HG02981 (cell line): Measurements from ENCODE around the gene DGCR8.

Source experiments
- ATAC-seq: cut with Tn5 transposase; IDR thresholded peaks from one replicate; pipeline ENCODE4 v1.9.1; 2021; ENCODE audit warnings: mild to moderate bottlenecking, moderate library complexity; ENCODE audit not compliant: unreplicated experiment

The DGCR8 gene

DNA sequence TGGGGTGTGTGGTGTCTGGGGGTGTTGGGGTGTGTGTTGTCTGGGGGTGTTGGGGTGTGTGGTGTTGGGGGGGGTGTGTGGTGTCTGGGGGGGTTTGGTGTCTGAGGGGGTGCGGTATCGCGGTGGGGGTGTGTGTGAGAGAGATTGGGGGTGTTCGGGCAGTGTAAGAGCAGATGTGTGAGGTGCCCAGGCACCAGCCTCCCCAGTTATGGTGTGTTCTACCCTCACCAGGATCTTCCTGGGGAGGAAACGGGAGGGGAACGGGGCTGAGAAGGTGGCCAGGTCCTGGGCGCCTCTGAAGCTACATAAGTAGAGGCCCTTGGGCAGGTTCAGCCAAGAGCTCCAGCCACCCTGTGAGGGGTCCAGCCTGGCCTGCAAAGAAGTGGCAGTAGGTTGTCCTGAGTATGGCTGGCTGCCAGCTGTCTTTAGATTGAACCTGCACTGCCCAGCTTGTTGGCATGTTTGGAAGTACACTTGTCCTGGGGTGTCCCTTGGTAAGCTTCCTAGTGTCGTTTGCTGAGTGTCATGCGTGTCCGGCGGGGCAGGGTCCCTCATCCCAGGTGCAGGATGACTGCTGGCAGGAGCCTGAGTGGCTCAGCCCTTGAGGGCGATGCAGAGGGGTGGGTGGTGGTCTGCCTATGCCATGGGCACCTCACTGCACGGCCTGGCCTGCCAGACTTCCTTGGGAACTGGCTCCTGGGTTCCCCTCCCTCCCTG, 43.5 kb downstream of the DGCR8 start:
- ATAC-seq = no peak

DNA sequence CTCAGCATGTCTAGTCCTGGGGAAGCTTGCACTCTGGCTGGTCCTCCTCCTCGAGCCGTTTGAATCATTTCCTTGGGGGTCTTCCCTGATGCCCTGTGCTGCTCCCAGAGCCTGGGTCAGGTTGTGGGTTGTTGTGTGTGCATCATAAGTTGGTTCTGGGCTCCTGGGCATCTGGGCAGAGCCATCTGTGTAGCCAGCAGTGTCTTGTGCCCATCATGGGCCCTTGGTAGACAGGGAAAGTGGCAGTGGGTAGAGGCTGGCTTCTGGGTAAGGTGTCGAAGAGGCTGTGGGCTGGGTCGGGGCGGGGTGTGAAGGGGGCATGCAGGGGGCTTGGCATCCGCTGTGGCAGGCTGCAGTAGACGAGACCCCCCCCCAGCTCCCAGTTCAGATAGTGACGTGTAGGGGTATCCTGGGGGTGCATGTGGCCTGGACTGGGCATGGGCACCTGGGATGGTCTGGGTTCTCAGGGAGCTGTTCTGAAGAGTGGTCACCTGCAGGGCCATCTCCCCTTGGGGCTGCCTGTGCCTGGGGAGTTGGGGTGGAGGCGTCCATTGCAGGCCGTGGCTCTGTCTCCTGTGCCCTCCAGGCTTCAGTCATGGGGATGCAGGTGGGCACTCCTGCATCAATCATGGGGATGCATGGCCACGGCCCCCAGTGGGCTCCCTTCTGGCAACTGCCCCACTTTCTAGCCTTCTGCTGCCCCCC, 44.2 kb downstream of the DGCR8 start:
- no peak for ATAC-seq

DNA sequence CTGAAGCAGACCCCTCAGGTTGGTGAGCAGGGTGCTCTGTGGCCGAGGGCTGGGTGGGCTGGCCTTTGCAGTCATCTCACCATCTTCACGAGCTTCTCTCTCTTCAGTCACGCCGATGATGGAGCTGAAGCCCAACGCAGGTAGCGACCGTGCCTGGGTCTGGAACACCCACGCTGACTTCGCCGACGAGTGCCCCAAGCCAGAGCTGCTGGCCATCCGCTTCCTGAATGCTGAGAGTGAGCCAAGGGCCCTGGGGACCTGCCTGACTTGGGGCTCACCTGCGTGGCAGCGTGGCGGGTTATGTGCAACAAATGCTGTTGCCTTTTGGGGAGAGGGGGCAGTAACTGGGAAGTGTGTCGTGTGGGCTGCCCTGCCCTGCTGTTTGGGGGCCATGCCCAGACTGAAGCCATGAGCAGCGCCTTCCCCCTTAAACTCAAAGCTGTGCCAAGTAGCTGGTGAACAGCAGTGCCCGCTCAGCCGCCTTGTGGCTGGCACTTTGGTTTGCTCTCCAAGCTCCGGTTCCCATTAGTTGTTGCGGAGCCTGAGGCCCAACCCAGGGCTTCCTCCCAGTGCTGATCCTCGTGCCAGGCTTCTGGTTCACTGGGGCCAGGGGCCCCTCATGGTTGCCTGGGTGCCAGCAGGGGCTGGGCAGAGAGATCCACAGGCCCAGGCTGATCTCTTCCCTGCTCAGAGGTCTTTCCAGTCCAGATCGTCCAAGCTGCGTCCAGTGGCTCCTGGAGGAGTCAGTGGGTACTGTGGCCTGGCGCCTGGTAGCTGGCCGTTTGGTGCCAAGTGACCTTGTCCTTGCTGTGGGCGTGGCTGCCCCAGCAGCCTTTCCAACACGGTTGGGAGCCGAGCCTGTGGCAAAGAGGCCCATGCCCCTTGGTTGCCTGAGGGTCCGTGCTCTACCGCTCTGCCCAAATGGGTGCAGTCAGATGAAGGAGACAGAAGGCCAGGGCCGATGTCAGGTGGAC, 45.4 kb downstream of the DGCR8 start:
- ATAC-seq = no peak

DNA sequence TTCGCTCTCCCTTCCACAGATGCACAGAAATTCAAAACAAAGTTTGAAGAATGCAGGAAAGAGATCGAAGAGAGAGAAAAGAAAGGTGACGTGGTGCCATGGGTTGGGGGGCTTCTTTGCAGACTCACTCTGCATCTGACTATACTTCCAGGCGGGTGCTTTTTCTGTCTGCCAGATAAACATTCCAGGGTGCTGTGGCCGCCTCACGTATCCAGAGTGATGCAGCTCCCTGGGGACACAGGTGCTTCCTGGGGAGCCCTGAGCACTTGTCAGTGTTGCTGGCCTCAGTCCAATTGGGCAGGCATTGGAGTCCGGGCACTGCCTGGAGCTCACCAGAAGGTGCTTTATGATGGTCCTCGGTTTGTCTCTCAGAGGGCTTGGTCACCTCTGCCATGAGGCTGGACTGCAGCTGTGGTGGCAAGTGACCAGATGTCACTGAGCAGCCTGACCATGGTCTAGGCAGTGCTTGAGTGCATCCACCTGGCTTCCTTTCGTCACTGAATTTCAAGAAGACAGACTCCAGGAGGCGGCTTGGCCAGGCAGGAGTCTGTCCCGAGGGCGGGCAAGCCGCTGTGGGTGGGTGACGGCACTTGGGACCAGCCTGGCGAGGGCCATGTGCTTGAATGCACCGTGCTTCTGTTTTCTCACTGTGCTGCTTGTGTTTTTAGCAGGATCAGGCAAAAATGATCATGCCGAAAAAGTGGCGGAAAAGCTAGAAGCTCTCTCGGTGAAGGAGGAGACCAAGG, 46.4 kb downstream of the DGCR8 start:
- no peak for ATAC-seq

DNA sequence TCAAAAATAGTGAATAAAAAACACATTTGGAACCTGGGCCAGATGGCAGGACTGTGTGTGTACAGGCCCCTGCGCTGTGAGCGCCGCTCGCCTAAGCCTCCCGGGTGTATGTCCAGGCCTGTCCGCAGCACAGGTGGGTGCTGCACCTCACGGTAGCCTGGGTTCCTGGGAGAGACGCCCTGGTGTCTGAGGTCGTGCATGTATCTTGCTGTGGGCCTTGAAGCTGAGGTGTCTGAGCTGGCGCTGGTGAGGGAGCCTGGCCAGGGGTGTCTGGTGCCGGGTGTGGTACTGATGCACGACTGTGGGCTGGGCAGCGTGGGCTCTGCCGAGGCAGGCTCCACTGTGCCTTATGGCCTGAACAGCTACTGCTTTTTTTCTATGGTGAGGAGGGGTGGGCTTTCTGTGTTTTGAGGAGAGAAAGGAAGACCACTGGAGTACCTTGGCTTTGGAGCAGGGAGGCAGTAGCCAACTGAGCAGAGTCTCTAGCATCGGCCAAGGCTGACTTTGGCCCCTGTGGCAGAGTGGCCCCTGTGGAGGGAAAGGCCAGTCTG, 47.4 kb downstream of the DGCR8 start:
- ATAC-seq = no peak

DNA sequence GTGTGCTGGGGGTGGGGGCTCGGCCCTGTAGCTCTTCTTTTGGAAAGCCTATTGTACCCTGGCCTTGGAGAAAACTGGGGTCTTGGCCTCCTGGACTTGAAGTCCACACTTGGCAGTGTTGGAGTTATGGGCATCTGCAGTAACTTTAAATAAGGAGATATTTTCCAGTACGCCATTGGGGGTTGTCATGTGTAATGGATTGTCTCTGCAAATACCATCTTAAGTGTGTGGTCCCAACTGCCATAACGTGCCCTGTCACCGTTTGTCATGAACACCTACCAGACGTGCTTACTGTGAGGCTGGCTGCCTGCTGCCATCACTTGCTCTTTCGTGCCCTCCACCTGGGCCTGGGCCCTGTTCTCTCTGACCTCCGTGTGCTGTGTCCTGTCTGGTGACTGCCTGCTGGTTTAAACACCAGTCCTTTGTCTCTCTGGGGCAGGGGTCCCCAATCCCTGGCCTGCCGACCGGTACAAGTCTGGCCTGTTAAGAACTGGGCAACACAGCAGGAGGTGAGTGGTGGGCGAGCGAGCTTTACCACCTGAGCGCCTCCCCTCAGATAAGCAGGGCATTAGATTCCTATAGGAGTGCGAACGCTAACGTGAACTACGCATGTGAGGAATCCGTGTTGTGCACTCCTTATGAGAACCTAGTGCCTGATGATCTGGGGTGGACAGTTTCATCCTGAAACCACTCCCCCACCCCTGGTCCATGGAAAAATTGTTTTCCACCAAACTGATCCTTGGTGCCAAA, 48.0 kb downstream of the DGCR8 start:
- no peak for ATAC-seq

DNA sequence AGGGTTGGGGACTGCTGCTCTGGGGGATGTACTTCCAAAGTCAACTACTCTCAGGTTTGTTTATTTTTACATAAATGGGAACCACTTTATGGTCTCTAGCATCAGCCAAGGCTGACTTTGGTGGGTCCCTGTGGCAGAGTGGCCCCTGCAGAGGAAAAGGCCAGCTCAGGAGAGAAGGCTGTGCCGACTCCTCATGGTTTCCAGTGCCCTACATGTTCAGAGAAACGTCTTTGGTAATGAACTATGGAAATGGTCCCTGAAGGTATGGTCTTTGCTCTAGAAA, 48.5 kb downstream of the DGCR8 start:
- no peak for ATAC-seq

DNA sequence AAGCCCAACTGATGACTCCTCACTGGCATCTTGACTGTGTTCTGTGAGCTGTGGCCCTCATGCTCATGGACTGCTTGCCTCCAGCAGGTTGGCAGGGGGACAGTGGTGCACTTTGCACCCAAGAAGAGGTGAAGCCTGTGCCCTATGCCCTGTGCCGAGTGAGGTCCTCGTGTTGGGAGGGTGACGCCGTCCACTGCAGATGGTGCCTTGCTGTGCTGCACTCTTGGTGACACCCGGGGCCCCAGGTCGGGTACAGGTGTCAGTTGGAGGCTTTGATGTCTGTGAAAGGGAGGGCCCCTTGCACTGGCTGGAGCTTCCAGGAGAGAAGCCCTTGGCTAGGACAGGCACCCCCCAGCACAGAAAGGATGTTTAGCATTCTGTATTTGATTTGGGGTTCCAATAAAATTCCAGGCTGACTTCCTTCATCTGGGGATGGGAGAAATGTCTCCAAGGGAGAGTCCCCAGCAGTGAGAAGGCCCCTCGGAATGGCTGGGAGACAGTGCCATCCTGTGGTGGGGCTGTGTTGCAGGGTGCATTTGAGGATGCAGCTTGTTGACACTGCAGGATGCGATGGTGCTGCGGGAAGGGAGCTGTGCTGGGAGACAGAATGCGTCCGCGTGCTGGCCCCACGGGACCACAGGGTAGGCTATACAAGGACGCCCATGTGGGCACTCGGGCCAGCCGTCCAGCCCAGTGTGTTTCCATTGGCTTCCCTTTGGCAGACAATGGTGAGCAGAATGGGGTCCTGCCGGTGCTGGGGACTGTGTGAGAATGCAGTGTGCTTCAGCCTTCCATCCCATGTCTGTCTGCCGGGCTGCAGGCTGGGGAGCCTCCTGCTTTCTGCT, 49.1 kb downstream of the DGCR8 start:
- ATAC-seq = no peak

DNA sequence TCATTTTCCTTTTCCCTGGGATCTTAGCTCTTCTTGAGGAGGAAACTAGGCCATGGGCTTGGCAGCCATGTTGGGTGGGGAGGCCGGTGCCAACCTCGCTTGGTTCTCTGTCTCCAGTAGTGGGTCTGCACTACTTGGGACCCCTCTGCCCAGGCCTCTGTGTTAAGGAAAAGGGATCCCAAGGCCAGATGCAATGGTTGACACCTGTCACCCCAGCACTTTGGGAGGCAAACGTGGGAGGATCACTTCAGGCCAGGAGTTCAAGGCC, 49.6 kb downstream of the DGCR8 start:
- ATAC-seq = no peak

DNA sequence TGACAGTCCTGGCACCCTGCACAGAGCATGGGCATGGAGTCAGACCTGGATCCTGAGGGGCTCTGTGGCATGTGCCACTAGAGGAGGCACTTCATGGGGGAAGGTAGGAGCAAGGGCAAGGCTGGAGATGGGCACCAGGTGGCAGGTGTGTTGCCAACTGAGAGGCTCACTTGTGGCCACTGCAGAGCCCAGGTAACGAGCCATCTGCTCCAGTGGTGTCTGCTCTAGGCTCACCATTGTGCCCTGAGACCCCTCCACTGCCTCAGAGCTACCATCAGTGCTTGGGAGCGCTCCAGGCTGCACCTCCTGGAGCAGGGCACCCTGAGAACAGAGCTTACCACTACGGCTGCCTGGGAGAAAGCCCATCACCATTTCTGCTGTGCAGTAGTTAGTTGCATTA, 50.3 kb downstream of the DGCR8 start:
- no peak for ATAC-seq

DNA sequence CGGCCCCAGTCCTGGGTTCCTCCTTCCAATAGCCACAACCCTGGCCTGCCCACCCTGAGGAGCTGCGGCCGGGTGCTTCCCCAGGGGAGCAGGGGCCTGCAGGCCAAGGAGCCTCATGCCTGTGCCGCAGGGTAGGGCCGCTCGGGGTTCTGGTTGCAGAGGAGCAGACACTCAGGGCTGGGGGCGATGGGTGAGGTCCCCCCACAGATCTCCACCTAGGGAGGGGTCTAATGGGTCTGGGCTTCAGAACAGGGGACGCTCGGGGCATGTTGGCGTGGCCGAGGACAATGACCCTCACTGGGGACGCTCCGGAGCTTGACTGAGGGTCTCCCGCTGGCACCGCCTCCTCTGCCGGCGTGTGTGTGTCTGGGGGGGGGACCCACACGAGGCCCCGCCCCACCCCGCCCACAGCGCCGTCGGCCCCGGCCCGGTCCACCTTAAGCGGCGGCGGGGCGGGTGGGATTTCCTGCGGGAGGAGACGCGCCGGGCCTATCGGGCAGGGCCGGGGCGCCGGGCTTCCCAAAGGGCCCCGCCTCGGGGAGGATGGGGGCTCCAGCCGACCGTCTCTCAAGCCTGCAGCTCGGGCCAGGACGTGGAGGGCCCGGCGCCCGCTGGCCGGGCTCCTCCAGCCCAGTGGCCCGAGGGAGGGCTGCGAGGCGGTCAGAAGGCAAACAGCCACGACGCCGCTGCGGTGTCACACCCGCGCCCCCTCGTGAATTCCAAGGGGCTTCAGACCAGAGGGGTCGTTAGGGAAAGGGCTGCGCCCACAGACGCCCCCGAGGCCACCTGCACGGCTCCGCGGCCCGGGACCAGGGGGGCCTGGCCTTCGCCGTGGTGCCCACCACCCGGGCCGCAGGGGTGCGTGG, 50.9 kb downstream of the DGCR8 start:
- ATAC-seq = peak; percentile 57

DNA sequence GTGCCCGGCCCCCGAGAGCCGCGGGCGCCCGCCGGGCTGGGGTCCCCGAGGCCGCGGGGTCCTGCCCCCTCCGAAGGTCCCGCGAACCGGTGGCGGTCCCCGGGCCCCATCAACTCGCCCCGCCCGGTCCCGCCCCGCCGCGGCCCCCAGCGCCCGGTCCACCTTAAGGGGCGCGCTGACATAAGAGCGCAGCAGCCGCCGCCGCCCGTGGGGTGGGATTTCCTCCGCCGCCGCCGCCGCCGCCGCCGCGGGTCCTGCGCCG, 51.5 kb downstream of the DGCR8 start, which contains the start of gene ZDHHC8:
ZDHHC8 (plus strand) TSS at position 208 of the 262 bp plus-strand sequence. CDS start 144 bp downstream, outside the sequence.
- ATAC-seq = peak; percentile 42

DNA sequence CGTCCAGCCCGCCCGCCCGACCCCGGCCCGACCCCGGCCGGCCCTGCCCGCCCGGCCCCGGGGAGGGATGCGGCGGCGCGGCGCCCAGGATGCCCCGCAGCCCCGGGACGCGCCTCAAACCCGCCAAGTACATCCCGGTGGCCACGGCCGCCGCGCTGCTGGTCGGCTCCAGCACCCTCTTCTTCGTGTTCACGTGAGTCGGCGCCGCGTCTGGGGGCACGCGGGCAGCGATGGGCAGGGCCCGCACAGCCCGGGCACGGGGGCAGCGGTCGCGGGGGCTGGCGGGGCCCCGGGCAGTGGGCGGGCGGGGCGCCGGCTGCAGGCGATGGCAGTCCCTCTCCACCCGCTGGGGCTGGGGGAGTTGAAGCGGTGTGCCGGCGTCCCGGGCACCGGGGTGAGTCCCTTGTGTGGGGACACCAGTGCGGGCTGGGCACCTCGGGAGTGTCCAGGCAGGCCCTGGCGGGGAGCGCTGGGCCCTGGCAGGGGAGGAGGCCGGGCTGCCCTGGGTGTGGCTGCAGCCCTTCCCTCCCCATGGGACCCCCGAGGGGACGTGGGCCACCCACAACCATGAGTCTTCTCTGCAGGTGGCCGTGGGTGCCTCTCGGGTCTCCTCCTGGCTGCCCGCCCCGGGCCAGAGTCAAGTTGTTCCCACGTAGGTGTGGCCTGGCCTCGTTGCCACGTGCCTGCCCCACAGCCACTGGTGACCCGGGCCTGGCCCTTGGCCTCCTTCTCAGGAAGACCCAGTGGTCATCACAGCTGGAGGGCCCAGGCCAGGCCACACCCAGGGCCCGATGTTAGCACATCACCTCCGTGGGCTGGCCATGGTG, 52.0 kb downstream of the DGCR8 start:
- no peak for ATAC-seq

DNA sequence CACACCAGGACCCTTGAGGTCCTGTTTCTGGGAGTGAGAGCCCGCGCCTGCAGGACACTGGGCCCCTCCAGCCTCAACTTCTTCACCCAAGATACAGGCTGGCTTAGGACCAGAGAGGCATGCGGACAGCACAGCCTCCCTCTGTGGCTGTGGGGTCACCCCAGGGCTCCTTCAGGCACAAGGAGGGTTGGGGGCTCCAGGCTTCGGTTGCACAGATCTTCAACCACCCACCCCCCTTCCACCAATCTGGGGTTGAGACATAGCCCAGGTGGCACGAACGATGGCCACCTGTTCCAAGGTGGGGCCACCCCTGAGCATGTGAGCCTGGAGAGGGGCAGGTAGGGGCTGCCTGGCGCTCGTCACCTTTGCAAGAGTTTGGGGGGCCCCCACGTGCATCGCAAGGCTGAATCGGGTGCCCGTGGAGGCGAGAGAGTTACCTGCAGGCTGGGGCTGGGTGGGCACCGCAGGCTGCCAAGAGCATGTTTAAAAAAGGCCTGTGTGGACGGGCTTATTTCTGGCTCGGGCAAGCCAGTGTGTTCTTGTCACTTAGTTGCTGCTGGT, 52.7 kb downstream of the DGCR8 start:
- no peak for ATAC-seq

DNA sequence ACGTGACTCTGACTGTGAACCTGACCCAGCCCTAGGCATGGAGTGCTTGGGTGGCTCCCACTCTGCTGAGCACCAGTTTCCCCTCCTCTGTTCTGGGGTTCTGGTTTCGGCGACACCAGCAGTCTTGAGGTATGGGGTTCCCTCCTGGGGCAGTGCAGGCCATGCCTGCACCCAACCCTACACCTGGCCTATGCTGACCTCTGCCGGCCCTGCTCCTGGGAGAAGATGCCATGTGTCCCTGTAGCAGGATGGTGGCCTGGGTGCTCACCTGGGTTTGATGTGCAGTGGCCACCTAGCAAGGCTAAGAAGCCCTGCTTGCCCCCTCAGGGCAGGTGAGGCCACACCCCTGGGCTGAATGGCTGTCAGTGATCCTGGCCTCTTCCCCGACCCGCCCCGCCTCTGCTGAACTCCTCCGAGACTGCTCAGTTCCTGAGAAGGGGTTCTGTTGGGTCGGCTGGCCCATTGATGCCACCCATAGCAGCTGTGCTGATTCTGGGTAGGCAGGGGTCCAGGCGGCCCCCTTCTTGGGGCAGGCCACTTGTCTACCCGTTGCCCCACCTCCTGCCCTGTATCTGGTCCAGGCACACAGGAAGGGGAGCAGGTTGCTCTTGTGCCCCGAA, 54.0 kb downstream of the DGCR8 start:
- ATAC-seq = no peak

DNA sequence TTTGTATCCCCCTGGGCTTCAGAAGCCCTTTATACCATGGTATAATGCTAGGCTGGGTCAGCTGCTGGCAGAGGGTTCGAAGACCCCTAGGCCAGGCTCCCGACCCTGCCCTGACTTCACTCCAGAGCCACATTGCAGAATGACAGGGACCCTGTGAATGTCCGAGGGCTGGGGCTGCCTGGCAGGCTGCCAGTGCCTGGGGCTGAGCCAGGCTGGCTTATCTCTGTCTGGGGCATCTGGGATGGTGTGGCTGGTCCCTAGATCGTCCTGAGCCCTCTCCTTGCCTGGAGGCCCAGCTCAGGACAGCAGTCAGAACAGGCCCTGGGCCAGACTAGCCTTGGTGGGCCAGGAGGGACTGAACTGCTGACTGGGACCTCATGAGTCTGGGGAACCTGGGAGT, 55.2 kb downstream of the DGCR8 start:
- ATAC-seq = no peak
